ENCODE results near the gene SLC38A1.

GRCh38 chr12:46165191-46165590 is 103.7 kb downstream of the SLC38A1 start:
- TF ChIP-seq POLR2A (IDR thresholded peaks at IDR 0.05; ENCODE audit: low read depth, low read length) (no peak), POLR2AphosphoS5 (IDR thresholded peaks at IDR 0.05; ENCODE audit: low read depth, low read length) (no peak), TAF1 (IDR thresholded peaks at IDR 0.05; ENCODE audit: low read depth, low read length) (no peak), SPI1 (IDR thresholded peaks at IDR 0.05; ENCODE audit: low read depth, low read length) (no peak)
